HG02588 (cell line): ENCODE data around the gene PLPPR2.
"Not testable (repeated sequence)": the region's sequence is repeated elsewhere in the genome, so short reads cannot be mapped to it uniquely, and the experiment has no call there.

Source experiments
- ATAC-seq: cut with Tn5 transposase; IDR thresholded peaks from one replicate; pipeline ENCODE4 v1.9.1; 2021; ENCODE audit warnings: mild to moderate bottlenecking, moderate library complexity; ENCODE audit not compliant: unreplicated experiment

The PLPPR2 gene

DNA sequence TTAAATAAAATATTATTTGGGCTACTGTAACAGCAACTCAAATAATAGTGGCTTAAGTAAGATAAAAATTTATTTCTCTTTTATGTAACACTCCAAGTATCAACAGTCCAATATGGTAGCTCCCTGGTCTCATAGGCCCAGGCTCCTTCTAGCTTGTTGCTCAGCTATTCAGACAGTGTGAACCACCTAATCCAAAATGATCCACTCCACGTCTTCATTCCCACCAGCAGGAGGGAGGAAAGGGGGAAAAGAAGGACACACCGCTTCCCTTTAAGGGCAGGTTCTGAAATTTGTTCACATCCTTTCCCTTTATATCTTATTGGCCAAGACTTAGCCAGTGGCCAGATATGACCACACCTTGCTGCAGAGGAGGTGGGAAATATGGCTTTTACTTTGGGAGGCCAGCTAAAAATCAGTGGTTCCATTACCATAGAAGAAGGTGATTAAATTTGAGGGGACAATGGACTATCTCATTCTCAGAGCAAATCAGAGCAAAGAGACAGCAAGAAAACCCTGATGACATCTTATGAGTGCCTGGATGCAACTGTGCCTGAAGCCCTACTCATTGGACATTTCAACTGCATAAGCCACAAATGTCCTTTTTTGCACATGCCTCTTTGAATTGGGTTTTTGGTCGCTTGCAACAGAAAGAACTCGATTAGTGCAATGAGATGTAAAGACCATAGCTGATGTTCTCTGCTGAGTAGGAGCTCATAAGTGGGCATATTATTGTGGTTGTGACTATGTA lies 35.9 kb downstream of the PLPPR2 start:
- no peak for ATAC-seq

- no peak for ATAC-seq
These were observed 41.9 kb downstream of the PLPPR2 start for GRCh38 chr19:11397089-11397610.

GRCh38 chr19:11399667-11400066 lies 44.4 kb downstream of the PLPPR2 start:
- ATAC-seq, result no peak

GRCh38 chr19:11400798-11401197 lies 45.6 kb downstream of the PLPPR2 start:
- no peak for ATAC-seq

GRCh38 chr19:11401808-11402543 lies 46.7 kb downstream of the PLPPR2 start:
- ATAC-seq, result no peak

GRCh38 chr19:11404588-11405222 lies 49.5 kb downstream of the PLPPR2 start:
- no peak for ATAC-seq

GRCh38 chr19:11405846-11406643 lies 50.8 kb downstream of the PLPPR2 start:
- no peak for ATAC-seq

DNA sequence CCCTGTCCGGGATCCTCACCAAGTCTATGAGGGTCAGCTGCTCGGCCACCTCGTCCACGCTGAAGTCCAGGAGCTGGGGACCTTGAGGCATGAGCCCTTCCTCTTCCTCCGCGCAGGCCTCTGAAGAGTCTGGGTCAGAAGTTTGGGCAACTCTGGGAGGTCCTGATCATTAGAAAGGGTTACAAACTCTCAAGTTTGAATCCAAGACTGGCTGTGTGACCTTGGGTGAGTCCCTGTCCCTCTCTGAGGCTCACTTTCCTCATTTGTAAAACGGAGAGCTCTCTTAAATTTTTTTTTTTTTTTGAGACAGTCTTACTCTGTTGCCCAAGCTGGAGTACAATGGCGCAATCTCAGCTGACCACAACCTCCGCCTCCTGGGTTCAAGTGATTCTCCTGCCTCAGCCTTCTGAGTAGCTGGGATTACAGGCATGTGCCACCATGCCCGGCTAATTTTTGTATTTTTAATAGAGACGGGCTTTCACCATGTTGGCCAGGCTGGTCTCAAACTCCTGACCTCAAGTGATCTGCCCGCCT lies 51.5 kb downstream of the PLPPR2 start:
- ATAC-seq, result not testable (repeated sequence)

DNA sequence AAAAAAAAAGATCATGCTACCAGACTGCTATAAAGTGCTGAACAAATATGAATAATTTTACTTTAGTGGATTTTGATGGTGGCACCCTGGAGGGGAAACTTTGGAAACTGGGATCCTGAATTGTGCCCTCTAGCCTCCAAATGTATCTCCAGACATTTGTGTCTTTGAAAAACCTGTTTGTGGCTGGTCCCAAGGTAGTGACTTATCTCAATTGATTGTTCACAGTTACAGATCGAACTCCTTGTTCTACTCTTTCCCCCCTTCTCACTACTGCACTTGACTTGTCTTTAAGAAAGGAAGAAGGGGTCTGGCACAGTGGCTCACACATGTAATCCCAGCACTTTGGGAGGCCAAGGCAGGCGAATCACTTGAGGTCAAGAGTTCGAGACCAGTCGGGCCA lies 53.4 kb downstream of the PLPPR2 start:
- no peak for ATAC-seq

GRCh38 chr19:11410682-11411081 lies 55.5 kb downstream of the PLPPR2 start:
- ATAC-seq, result no peak

DNA sequence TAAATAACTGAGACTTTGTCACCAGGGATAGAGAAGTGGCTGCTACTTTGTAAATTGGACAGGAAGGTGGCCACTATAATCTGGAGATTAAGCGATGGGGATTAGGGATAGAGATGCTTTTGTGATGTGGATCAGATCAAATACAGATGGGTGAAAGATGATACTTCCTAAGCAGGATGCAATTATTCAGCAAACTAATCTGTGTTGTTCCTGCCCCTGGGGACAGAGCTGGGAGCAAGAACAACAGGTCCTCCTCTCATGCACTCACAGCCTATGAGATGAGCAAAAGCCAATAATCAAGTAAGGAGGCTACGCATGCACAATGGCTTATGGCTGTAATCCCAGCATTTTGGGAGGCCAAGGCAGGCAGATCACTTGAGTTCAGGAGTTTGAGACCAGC lies 59.3 kb downstream of the PLPPR2 start:
- no peak for ATAC-seq
